HepG2 (cell line): ENCODE measurements around the gene SNAPIN. TPM values are rescaled to one million over a fixed set of nuclear protein-coding genes. Genes with fewer than 3 reads are reported as not detected.

ENCODE experiments used
- CEBPZ ChIP-seq: IDR thresholded peaks from 2 replicates; pipeline ENCODE4 v1.6.1; 2012; ENCODE audit warnings: low read length, improper control_type of control experiment
- JUNB ChIP-seq: sonication (generic); formaldehyde crosslinking; IDR thresholded peaks from 2 replicates; pipeline ENCODE4 v1.8.0; 2022; ENCODE audit warnings: missing genetic modification reagents, mild to moderate bottlenecking, borderline replicate concordance
- MEIS2 ChIP-seq: sonication (generic); formaldehyde crosslinking; IDR thresholded peaks from 2 replicates; pipeline ENCODE4 v1.9.0; 2021; ENCODE audit warnings: mild to moderate bottlenecking, missing genetic modification reagents
- NFE2 ChIP-seq: sonication (generic); formaldehyde crosslinking; IDR thresholded peaks from 2 replicates; pipeline ENCODE4 v1.4.0; 2020; ENCODE audit warnings: missing genetic modification reagents
- NR2F2 ChIP-seq: IDR thresholded peaks from 2 replicates; pipeline ENCODE4 v1.6.1; 2012; ENCODE audit warnings: low read depth, inconsistent platforms, borderline replicate concordance
- RXRB ChIP-seq: IDR thresholded peaks from 2 replicates; pipeline ENCODE4 v1.6.1; 2016; ENCODE audit warnings: borderline replicate concordance, missing genetic modification reagents, missing compliant biosample characterization
- SP1 ChIP-seq, 2 experiments: fragments of 450-650 bp in 1 of 2; sonication (generic) in 1 of 2; formaldehyde crosslinking in 1 of 2; IDR thresholded peaks; 2 replicates each; pipeline versions ENCODE4 v1.4.0 to v1.6.1; 2016 to 2020; ENCODE audit warnings: missing genetic modification reagents in 1 of 2
- ZMYM4 ChIP-seq: sonication (generic); formaldehyde crosslinking; IDR thresholded peaks from 2 replicates; pipeline ENCODE4 v1.8.1; 2023; ENCODE audit warnings: mild to moderate bottlenecking, missing genetic modification reagents
- ZNF235 ChIP-seq: sonication (generic); formaldehyde crosslinking; IDR thresholded peaks from 2 replicates; pipeline ENCODE4 v1.8.1; 2023; ENCODE audit warnings: mild to moderate bottlenecking, missing genetic modification reagents, borderline replicate concordance
- ZNF570 ChIP-seq: sonication (generic); formaldehyde crosslinking; IDR thresholded peaks from 2 replicates; pipeline ENCODE4 v1.4.0; 2020; ENCODE audit warnings: mild to moderate bottlenecking, missing genetic modification reagents, borderline replicate concordance
- ZNF776 ChIP-seq: sonication (generic); formaldehyde crosslinking; IDR thresholded peaks from 2 replicates; pipeline ENCODE4 v1.4.0; 2020; ENCODE audit warnings: mild to moderate bottlenecking, missing genetic modification reagents
- polyA plus RNA-seq, 8 experiments: library from polyadenylated mRNA; depleted of rRNA in 3 of 8; stranded (reverse) in 7 of 8; unstranded in 1 of 8; fragments of >200 nt; fragmentation: Illumina TruSeq in 4 of 8; extraction: Trizol in 4 of 8; gene quantifications; 2 replicates each; pipeline versions ENCODE4 v1.2.1 to v1.2.3, GENCODE V29; 2011 to 2016; ENCODE audit warnings: low read depth in 4 of 8, missing spikeins in 1 of 8, mixed read lengths in 1 of 8; ENCODE audit not compliant: insufficient read depth in 1 of 8
- total RNA-seq, 5 experiments: library from RNA; depleted of rRNA; stranded (reverse); fragments of >200 nt; fragmentation: Illumina TruSeq; extraction: Trizol; gene quantifications; 2 replicates each; pipeline ENCODE4 v1.2.3, GENCODE V29; 2016; ENCODE audit warnings: low read depth in 1 of 5
- TF ChIP-seq, protein P1 (sequence below): sonication (generic); formaldehyde crosslinking; IDR thresholded peaks from 2 replicates; pipeline ENCODE4 v1.4.0; 2020; ENCODE audit warnings: missing genetic modification reagents, borderline replicate concordance
- TF ChIP-seq, protein P2 (sequence below), 2 experiments: IDR thresholded peaks; 2 replicates each; pipeline ENCODE4 v1.6.1; 2011 to 2012; ENCODE audit warnings: low read length in 2 of 2, borderline replicate concordance in 1 of 2, low read depth in 1 of 2, mild to moderate bottlenecking in 1 of 2, moderate library complexity in 1 of 2

The SNAPIN gene
- total and polyA plus RNA-seq, 2 of the 13 experiments (the other 11 are each of a cell fraction or from before 2014, with no cell fraction given), result 23.9 to 25.7 TPM

- TF ChIP-seq, protein P1, sequence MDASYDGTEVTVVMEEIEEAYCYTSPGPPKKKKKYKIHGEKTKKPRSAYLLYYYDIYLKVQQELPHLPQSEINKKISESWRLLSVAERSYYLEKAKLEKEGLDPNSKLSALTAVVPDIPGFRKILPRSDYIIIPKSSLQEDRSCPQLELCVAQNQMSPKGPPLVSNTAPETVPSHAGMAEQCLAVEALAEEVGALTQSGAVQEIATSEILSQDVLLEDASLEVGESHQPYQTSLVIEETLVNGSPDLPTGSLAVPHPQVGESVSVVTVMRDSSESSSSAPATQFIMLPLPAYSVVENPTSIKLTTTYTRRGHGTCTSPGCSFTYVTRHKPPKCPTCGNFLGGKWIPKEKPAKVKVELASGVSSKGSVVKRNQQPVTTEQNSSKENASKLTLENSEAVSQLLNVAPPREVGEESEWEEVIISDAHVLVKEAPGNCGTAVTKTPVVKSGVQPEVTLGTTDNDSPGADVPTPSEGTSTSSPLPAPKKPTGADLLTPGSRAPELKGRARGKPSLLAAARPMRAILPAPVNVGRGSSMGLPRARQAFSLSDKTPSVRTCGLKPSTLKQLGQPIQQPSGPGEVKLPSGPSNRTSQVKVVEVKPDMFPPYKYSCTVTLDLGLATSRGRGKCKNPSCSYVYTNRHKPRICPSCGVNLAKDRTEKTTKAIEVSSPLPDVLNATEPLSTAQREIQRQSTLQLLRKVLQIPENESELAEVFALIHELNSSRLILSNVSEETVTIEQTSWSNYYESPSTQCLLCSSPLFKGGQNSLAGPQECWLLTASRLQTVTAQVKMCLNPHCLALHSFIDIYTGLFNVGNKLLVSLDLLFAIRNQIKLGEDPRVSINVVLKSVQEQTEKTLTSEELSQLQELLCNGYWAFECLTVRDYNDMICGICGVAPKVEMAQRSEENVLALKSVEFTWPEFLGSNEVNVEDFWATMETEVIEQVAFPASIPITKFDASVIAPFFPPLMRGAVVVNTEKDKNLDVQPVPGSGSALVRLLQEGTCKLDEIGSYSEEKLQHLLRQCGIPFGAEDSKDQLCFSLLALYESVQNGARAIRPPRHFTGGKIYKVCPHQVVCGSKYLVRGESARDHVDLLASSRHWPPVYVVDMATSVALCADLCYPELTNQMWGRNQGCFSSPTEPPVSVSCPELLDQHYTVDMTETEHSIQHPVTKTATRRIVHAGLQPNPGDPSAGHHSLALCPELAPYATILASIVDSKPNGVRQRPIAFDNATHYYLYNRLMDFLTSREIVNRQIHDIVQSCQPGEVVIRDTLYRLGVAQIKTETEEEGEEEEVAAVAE, result peak; percentile 94
- no peak for TF ChIP-seq ZNF570 (CRISPR knock-in tag)
- TF ChIP-seq SP1 (IDR thresholded peaks at IDR 0.05), result no peak
- peak; percentile 48; the same call in 1 of the 2 replicates for TF ChIP-seq SP1 (CRISPR knock-in tag; IDR thresholded peaks at IDR 0.05)
- 0 out of 2 replicates have a peak, but pooled peaks have one; percentile 35 for TF ChIP-seq ZNF776 (CRISPR knock-in tag)
- peak; percentile 58 for TF ChIP-seq ZMYM4 (CRISPR knock-in tag)
- TF ChIP-seq CEBPZ, result no peak
- TF ChIP-seq RXRB (CRISPR knock-in tag), result peak; percentile 42; the same call in 1 of the 2 replicates
- no peak for TF ChIP-seq NFE2 (CRISPR knock-in tag)
- TF ChIP-seq, protein P2, sequence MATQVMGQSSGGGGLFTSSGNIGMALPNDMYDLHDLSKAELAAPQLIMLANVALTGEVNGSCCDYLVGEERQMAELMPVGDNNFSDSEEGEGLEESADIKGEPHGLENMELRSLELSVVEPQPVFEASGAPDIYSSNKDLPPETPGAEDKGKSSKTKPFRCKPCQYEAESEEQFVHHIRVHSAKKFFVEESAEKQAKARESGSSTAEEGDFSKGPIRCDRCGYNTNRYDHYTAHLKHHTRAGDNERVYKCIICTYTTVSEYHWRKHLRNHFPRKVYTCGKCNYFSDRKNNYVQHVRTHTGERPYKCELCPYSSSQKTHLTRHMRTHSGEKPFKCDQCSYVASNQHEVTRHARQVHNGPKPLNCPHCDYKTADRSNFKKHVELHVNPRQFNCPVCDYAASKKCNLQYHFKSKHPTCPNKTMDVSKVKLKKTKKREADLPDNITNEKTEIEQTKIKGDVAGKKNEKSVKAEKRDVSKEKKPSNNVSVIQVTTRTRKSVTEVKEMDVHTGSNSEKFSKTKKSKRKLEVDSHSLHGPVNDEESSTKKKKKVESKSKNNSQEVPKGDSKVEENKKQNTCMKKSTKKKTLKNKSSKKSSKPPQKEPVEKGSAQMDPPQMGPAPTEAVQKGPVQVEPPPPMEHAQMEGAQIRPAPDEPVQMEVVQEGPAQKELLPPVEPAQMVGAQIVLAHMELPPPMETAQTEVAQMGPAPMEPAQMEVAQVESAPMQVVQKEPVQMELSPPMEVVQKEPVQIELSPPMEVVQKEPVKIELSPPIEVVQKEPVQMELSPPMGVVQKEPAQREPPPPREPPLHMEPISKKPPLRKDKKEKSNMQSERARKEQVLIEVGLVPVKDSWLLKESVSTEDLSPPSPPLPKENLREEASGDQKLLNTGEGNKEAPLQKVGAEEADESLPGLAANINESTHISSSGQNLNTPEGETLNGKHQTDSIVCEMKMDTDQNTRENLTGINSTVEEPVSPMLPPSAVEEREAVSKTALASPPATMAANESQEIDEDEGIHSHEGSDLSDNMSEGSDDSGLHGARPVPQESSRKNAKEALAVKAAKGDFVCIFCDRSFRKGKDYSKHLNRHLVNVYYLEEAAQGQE (IDR thresholded peaks at IDR 0.05; ENCODE audit: borderline replicate concordance in 1 of 2, low read depth in 1 of 2, low read length in 2 of 2), result peak in 1 of 2 experiments; percentile 50; a peak in 1 of 4 replicates
- TF ChIP-seq NR2F2, result no peak; the same call in 1 of the 2 replicates
- no peak for TF ChIP-seq JUNB (CRISPR knock-in tag)
- no peak for TF ChIP-seq MEIS2 (CRISPR knock-in tag)
- TF ChIP-seq ZNF235 (CRISPR knock-in tag), result 0 out of 2 replicates have a peak, but pooled peaks have one; percentile 59
These were observed at the start of gene SNAPIN (continued) for GRCh38 chr1:153658400-153659174.
